Measurements from ENCODE around the gene NUDC.

NUDC gene

DNA sequence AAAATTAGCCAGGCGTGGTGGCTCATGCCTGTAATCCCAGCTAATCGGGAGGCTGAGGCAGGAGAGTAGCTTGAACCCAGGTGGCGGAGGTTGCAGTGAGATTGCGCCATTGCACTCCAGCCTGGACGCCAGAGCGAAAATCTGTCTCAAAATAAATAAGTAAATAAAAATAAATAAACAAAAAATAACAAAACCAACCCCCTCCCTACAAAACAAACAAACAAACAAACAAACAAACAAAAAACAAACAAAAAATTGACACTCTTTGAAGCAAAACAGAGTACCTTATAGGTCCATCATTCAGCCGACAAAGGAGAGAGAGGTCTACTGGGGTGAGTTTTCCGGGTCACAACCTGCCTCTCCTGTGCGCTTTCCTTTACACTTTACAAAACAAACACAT lies 44.1 kb downstream of the NUDC start:
- TF ChIP-seq, protein P1, sequence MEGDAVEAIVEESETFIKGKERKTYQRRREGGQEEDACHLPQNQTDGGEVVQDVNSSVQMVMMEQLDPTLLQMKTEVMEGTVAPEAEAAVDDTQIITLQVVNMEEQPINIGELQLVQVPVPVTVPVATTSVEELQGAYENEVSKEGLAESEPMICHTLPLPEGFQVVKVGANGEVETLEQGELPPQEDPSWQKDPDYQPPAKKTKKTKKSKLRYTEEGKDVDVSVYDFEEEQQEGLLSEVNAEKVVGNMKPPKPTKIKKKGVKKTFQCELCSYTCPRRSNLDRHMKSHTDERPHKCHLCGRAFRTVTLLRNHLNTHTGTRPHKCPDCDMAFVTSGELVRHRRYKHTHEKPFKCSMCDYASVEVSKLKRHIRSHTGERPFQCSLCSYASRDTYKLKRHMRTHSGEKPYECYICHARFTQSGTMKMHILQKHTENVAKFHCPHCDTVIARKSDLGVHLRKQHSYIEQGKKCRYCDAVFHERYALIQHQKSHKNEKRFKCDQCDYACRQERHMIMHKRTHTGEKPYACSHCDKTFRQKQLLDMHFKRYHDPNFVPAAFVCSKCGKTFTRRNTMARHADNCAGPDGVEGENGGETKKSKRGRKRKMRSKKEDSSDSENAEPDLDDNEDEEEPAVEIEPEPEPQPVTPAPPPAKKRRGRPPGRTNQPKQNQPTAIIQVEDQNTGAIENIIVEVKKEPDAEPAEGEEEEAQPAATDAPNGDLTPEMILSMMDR (IDR thresholded peaks at IDR 0.05; ENCODE audit: borderline replicate concordance, control extremely low read depth, extremely low read depth, insufficient read depth, missing control alignments) = no peak
- in situ Hi-C loops (cut with MboI; ENCODE audit: low sequenced_read_pairs, unreplicated experiment) = no loop called here

DNA sequence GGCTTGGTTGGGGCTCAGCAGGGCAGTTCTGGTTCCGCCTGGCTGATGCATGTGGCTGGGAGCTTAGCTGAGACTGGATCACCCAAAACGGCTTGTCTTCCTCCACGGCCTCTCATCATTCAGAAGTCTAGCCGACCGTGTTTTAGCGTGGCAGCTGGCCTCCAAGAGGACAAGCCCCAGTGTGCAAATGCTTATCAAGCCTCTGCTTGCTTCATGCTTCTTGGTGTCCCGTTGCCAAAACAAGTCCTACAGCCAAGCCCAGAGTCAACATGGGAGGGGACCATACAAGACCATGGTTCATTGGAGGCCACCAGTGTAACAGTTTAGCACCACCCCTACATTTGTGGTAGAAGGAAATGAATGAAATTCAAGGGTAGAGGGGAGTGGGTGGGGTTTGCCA lies 49.3 kb downstream of the NUDC start:
- TF ChIP-seq, protein P1 (IDR thresholded peaks at IDR 0.05; ENCODE audit: borderline replicate concordance, control extremely low read depth, extremely low read depth, insufficient read depth, missing control alignments) = no peak
- DNase-seq (ENCODE audit: low spot score) = no peak
- in situ Hi-C loops (cut with MboI; ENCODE audit: low sequenced_read_pairs, unreplicated experiment) = no loop called here

More for the DNA sequence above, 44.1 kb downstream of the NUDC start:
- no peak for DNase-seq (ENCODE audit: low spot score)

DNA sequence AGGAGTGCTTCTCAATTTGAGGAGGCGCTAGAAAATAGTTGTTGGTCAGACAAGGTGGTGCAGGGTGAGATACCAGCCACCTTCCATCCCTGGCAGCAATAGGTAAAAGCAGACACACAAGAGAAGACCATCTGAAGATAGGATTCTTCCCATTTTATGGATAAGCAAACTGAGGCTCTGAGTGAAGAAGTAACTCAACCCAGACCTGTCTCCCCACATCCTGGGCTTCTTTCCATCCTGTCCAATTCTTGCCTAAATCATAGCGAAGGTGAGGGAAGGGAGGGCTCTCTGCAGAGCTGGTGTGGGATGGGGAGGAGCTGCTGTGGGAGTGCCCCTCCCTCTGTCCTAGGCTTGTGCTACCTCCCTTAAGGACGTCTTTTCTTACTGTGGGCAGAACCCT lies 50.0 kb downstream of the NUDC start:
- TF ChIP-seq, protein P1 (IDR thresholded peaks at IDR 0.05; ENCODE audit: borderline replicate concordance, control extremely low read depth, extremely low read depth, insufficient read depth, missing control alignments) = no peak
- DNase-seq (ENCODE audit: low spot score) = no peak
- in situ Hi-C loops (cut with MboI; ENCODE audit: low sequenced_read_pairs, unreplicated experiment) = no loop called here

DNA sequence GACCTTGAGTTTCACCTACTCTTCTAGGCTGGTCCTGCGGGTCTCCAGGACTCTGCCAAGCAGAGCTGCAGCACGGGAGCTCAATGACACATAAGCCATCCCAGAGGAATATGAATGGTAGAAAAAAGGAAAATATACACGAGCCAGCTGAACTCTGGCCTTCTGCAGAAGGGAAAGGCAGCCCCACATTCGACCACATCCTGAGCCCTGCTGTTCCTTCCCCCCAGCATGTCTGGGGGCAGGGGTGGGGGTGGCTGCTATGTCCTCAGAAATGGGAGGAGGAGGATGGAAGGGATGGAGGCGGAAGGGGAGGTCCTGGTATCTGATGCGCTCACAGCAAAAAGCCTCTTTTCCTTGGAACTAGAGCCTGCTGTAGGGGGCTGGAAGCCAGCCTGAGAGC lies 50.8 kb downstream of the NUDC start:
- in situ Hi-C loops (cut with MboI; ENCODE audit: low sequenced_read_pairs, unreplicated experiment) = no loop called here
- TF ChIP-seq, protein P1 (IDR thresholded peaks at IDR 0.05; ENCODE audit: borderline replicate concordance, control extremely low read depth, extremely low read depth, insufficient read depth, missing control alignments) = no peak
- no peak for DNase-seq (ENCODE audit: low spot score)

DNA sequence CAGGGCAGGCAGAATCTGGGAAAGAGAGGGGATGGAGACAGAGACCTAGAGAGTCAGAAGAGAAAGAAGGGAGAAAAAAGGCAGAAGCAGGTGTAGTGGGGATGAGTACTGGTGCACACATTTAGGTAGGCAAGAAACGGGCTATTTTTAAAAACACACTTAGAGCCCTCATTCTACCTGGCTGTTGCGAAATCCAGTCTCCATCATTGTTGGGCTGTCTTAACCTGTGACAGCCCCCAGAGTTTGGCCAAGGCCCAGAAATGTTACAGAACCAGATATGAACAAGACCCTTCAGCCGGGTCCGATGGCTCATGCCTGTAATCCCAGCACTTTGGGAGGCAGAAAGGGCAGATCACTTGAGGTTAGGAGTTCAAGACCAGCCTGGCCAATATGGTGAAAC lies 51.3 kb downstream of the NUDC start:
- TF ChIP-seq, protein P1 (IDR thresholded peaks at IDR 0.05; ENCODE audit: borderline replicate concordance, control extremely low read depth, extremely low read depth, insufficient read depth, missing control alignments) = no peak
- in situ Hi-C loops (cut with MboI; ENCODE audit: low sequenced_read_pairs, unreplicated experiment) = no loop called here
- DNase-seq (ENCODE audit: low spot score) = no peak

DNA sequence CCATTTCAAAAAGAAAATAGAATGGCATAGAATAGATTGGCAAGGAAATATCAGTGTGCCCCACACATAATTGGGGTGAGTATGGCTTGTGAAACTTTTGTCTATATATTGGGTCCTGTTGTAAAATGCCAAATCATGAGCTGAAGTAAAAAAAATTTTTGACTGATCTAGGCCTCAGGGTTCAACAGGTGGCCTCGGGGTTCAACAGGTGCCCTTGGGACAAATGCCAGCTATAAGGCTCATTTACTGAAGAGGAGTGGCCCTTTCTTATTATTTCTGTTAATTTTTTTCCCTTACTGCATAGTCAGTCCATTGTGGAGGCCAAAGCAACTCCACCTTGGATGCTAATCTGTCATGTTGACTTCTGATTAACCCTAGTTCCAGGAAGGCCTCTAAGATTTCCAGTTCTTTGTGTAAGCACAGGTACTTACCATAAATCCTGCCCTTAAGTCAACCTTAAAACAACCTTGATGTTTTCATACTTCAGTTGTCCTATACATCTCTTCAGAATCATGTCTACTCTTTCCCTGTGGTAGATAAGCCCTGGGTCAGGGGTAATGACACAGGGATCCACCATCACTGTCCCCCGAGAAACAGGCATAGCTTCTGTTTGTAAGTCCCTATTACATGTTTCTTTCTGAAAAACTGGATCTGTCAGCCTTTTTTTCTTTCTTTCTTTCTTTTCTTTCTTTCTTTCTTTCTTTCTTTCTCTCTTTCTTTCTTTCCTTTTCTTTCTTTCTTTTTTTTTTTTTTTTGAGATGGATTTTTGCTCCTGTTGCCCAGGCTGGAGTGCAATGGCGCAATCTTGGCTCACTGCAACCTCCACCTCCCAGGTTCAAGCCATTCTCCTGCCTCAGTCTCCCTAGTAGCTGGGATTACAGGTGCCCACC lies 55.3 kb downstream of the NUDC start:
- in situ Hi-C loops (cut with MboI; ENCODE audit: low sequenced_read_pairs, unreplicated experiment) = no loop called here
- TF ChIP-seq, protein P1 (IDR thresholded peaks at IDR 0.05; ENCODE audit: borderline replicate concordance, control extremely low read depth, extremely low read depth, insufficient read depth, missing control alignments) = no peak

More for the DNA sequence above, 55.3 kb downstream of the NUDC start:
- DNase-seq (ENCODE audit: low spot score) = no peak

Data from GM13976 (cell line).